ENCODE measurements around the gene GAS6.

DNA sequence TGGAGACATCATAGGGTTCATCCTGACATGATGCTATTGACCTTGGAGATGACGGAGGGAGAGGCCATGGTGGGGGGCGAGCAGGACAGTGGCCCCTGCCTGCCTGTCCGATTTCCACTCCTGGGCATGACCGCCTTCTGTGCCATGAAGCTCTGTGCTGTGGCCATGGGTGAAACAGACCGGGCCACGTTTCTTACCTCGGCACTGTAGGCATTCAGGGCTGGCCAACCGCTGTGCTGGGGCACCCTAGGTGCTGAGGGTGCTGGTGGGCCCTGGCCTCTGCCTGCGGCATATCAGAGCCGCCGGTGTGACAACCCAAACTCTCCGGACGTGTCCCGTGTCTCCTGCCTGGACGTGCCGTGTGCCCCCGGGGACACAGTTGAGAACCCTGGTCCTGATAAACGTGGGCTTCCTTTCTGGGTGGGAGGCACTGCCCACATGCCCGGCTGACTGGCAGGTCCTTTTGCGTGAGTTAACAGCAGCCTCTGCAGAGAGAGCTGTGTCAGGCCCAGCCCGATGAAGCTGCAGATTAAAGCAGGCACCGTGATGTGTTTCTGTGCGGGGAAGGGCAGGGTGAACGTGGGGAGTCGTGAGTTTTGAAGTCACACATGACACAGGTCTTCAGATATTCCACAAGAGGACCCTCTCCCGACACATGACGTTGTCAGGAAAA, 58.3 kb downstream of the GAS6 start:
- no peak for TF ChIP-seq POLR2A (IDR thresholded peaks at IDR 0.05)
- TF ChIP-seq, protein P1, sequence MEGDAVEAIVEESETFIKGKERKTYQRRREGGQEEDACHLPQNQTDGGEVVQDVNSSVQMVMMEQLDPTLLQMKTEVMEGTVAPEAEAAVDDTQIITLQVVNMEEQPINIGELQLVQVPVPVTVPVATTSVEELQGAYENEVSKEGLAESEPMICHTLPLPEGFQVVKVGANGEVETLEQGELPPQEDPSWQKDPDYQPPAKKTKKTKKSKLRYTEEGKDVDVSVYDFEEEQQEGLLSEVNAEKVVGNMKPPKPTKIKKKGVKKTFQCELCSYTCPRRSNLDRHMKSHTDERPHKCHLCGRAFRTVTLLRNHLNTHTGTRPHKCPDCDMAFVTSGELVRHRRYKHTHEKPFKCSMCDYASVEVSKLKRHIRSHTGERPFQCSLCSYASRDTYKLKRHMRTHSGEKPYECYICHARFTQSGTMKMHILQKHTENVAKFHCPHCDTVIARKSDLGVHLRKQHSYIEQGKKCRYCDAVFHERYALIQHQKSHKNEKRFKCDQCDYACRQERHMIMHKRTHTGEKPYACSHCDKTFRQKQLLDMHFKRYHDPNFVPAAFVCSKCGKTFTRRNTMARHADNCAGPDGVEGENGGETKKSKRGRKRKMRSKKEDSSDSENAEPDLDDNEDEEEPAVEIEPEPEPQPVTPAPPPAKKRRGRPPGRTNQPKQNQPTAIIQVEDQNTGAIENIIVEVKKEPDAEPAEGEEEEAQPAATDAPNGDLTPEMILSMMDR (IDR thresholded peaks at IDR 0.05): no peak
